HG03442 (cell line): ENCODE data around the gene TMPRSS9.
"Not testable (repeated sequence)": the region's sequence is repeated elsewhere in the genome, so short reads cannot be mapped to it uniquely, and the experiment has no call there.

Experiments
- ATAC-seq: cut with Tn5 transposase; IDR thresholded peaks from one replicate; pipeline ENCODE4 v1.9.1; 2021; ENCODE audit warnings: mild to moderate bottlenecking, moderate library complexity; ENCODE audit not compliant: unreplicated experiment

TMPRSS9 gene

DNA sequence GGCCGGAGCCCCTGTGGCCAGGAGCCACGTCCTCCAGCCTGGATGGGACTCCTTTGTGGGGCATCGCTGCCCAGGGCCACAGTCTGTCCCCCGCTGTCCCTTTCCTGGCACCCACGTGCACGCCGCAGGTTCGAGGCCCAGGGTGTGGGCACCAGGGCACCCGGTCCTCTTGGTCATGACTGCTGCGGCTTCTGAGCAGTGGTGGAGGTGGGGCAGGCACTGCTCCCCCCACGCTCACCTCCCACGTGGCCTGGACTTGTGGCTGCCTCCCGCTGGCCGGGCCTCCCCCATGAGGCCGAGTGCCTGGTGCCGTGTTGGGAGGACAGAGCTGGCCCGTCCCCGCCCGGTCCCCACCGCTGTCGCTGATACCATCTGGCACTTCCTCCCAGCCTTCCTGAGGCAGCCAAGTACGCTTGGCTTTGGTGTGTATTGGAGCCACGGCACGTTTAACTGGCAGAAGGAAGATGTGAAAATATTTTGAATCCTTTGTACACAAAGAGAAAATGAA is 18.8 kb upstream of the TMPRSS9 start:
- ATAC-seq = no peak

DNA sequence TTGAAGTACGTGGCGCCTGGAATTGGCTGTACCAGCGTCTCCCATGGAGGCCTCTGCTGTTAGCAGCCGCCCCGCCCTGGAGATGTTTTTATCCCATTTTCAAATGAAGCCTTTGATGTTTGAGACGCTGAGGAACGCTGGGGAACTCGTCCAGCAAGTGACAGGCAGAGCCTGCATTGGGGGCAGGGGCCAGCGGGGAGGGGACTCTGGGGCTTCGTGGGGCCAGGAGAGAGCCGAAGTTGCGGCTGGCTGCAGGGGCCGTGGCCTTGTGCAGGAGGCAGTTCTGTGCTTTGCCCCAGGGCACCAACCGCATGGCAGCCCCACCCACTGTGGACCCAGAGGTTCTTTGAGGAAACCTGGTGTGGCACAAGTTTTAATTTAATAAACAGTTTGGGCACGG is 18.1 kb upstream of the TMPRSS9 start:
- no peak for ATAC-seq

DNA sequence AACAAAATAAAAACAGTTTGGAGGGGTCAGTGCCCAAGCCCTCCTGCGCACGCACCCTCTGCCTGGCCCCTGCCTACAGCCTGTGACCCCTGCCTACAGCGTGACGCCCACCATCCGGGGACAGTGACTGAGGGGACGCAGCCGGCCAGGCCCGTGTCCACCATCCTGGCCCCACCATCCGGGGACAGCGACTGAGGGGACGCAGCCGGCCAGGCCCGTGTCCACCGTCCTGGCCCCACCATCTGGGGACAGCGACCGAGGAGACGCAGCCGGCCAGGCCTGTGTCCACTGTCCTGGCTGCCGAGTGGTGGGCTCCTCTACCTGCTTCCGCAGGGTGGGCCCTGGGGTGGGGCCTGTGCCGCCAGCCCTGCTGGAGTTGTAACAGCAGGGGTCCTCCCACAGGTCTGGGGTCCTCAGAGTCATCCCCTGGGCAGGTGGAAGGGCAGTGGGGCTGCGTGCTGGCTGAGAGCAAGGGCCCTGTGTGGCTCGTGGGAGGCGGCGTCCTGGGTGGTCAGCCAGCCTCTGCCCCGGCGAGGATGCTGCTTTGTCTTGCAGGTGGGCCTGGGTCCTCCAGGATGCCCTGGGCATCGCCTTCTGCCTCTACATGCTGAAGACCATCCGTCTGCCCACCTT is 17.3 kb upstream of the TMPRSS9 start:
- ATAC-seq = no peak

DNA sequence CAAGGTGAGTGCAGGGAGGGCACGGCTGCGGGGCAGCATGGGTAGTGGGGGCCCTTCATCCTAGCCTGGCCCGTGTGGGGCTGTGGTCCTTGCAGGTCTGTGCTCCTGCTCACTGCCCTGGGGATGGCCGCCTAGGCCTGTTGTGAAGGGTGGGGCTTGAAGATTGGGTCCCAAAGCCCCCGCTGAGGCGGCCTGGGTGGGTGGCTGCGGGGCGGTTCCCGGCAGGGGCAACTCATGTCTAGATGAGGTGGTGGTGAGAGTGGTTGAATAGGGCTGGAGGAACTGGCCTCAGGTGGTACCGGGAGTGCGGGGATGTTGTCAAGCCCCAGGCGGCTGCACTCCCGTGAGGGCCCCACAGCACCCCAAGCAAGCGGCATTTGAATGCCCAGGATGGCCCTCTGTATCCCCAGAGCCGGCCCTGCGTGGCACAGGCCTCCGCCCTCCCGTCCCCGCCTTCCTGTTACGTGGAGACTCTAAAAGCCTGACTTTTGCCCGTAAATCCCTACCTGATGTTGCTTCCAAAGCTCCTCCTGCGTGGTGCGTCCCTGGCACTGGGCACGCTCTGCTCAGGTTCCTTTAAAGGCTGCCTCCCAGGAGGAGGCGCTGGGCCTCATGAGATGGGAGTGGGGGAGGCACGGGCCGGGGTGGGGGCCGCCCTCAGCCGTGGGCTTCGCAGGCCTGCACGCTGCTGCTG is 16.6 kb upstream of the TMPRSS9 start:
- ATAC-seq = no peak

DNA sequence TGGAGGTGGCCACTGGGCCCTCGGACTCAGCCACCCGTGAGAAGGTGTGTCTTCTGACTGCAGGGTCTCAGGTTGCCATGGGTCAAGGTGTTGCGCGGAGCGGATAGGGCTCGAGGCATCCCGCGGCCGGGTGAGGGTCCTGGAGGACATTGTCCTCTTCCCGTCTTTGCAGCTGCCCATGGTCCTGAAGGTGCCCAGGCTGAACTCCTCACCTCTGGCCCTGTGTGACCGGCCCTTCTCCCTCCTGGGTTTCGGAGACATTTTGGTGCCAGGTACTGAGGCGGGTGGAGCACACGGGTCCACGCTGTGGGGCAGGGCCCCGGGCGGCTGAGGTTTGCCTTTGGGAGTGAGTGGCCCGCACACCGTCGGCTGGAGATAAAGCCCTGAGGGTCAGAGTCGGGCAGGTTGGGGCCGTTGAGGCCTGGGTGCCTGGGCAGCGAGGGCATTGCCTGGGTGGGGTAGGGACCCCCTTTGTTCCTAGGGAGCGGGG is 15.6 kb upstream of the TMPRSS9 start:
- no peak for ATAC-seq

DNA sequence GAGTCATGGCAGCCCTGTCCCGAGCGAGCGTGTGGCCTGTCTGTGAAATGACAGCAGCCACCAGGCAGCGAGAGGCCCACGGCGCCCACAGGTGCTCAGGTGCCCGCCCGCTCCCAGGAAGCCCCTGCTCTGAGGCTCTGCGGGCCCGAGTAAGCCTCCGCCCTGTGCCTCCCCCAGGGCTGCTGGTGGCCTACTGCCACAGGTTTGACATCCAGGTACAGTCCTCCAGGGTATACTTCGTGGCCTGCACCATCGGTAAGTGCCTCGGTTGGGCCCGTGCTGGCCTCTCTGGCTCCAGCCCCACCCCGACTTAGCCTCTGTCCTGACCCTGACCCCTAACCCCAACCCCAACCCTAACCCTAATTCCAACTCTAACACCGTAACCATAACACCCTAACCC is 15.0 kb upstream of the TMPRSS9 start:
- ATAC-seq = no peak

DNA sequence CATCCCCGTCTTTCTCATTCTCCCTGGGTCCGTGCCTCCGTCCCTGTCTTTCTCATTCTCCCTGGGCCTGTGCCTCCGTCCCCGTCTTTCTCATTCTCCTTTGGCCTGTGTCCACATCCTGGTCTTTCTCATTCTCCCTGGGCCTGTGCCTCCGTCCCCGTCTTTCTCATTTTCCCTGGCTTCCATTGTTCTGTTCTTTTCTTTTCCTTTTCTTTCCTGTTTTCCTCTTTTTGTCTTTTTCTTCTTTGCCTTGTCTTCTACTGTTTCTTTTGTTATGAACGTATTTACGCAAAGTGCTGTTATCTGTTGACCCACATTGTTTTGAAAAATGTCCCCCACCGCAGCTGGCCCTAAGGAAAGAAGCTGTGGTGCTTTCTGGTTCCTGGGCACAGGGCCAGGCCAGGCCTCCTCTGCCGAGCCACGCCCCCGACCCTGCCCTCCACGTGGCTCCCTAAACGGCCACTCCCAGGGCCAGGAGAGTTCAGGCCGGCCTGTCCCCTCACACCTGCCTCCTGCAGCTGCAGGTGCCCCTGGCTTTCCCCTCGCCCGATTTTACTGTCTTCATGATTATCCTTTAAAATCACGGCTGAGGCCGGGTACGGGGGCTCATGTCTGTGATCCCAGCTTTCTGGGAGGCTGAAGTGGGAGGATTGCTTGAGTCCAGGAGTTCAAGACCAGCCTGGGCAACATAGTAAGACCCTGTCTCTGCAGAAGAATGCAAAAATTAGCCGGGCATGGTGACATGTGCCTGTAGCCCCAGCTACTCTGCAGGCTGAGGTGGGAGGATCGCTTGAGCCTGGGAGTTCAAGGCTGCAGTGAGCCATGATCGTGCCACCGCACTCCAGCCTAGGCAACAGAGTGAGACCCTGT is 14.0 kb upstream of the TMPRSS9 start:
- no peak for ATAC-seq

DNA sequence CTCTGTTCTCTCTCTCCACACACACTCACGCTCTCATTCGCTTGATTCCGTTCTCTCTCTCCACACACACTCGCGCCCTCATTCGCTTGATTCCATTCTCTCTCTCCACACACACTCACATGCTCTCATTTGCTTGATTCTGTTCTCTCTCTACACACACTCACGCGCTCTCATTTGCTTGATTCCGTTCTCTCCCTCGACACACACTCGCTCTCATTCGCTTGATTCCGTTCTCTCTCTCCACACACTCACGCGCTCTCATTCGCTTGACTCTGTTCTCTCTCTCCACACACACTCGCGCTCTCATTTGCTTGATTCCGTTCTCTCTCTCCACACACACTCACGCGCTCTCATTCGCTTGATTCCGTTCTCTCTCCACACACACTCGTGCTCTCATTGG is 10.2 kb upstream of the TMPRSS9 start:
- ATAC-seq = not testable (repeated sequence)

DNA sequence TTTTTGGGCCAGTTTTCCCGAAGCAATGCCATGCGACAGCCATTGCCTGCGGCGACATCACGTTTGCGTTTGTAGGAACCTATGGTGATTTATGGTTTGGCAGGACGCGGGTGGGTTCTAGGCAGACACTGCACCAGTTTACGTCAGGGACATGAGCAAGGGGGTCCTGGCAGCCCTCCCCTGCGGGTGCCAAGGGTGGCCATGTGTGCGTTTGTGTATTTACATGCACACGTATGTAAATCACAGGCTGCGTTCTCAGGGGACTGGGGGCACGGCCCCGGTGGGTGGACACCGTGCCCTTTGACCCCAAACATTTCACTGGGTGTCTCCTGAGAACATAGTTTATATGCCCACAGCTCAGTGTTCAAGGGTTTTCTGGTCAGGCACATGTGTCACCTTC is 9.4 kb upstream of the TMPRSS9 start:
- no peak for ATAC-seq

DNA sequence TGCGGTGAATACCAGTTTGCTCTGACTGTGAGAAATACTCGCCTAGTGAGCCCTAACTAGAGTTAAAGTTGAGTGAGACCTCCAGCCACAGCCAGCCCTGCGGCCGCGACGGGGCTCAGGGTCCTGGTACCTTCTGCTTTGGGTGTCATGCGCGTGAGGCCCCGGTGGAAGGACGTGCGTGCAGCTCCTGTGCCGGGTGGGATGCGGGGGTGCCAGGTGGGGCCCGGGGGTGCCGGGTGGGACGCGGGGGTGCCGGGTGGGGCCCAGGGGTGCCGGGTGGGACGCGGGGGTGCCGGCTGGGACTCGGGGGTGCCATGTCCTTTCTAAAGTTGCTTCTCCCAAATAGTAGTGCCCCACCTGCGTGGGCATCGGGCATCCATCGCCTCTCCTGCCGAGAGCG is 8.5 kb upstream of the TMPRSS9 start:
- no peak for ATAC-seq

DNA sequence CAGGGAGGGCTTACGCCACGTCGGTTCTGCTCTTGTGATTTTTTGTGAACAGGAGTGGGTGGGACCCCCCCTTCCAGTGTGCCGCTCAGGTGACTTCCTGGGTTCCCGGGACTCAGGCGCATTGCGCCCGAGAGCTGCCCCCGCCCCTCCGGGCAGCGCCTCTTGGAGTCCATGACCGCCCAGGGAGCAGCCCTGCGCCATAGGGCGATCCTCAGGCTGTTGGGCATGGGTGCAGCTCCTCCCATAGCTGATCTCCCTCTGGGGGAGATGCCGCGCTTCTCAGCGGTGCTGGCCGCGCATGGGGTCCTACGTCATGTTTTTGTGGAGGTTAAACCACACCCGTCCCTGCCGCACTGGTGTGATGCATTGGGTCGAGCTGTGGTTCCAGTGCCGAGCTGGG is 7.9 kb upstream of the TMPRSS9 start:
- ATAC-seq = no peak

DNA sequence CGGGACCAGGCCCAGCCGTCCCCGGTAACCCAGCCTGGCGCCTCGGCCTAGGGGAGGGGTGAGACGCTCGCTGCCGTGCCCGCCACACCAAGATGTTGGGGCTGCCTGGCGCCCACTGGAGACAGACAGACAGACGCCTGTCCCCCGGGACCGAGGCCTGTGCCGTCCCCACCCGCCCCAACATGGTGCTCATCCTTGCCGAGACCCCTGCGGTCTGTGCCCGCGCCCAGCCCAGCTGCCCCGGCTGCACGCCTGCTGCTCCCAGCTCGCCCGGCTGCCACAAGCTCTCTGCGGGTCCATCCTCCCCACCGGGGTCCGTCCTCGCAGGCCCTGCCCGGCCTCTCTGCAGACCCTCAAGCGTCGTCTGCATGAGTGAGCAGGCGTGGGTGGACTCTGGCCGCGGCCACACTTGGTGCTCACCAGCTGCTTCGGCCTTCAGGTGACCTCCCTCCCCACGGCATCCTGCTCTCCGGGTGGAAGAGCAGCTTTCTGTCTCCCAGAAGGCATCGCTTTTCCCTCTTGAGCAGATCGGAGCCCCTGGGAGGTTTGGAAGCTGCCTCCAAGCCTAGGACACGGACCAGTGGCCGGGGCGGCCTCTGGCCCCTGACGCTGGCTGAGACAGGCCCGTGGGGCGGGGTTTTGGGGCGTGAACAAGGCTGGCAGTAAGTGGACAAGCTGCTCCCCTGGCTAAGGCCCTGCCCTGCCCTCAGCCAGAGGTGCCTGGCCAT is 6.7 kb upstream of the TMPRSS9 start:
- ATAC-seq = no peak

DNA sequence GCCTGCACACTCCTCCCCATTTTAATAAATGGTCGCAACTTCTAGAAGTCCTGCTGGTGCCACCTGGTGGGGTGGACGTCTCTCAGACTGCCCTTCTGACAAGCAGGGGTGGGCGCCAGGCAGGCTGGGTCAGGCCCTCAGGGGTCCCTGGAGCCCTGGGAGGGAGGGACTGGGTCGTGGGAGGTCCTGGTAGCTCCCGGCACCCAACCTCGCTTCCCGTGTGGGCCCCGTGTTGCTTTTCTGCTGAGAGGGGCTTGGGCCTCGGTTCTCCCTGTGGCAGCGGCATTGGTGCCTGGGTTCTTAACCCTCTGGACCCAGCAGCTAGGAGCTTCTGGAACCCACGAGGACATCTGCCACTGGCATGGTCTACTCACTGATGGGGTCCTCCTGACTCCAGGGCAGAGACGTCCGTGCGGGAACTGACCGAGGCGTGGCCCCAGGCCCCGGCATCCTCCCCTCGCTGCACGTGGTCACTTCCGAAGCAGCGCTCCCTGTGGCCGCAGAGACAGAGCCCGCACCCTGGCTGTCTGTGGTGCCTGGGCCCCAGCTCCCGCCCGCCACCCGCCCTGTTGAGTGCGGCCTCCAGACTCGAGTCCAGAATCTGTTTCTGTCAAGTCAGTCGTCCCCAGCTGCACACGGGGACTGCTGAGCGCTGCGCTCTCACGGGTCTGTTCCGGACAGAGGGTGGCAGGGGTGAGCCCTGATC is 6.0 kb upstream of the TMPRSS9 start:
- no peak for ATAC-seq

DNA sequence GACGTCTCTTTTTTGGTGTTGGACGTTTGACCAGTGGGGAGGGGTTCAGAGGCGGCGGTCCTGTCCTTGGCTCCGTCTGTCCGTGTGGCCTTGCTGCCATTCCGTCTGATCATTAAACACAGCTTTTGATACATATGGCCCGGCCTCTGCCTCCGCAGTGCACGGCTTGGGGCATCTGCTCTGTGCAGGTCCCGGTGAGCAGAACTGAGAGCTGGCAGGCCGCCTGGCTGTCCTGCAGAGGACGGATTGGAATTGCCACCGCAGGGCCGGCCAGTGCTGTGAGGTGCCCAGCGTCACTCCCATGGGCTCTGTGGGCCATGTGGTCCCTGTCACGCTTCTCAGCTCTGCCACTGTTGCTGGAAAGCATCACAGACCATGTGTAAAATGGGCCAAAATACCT is 5.4 kb upstream of the TMPRSS9 start:
- no peak for ATAC-seq

DNA sequence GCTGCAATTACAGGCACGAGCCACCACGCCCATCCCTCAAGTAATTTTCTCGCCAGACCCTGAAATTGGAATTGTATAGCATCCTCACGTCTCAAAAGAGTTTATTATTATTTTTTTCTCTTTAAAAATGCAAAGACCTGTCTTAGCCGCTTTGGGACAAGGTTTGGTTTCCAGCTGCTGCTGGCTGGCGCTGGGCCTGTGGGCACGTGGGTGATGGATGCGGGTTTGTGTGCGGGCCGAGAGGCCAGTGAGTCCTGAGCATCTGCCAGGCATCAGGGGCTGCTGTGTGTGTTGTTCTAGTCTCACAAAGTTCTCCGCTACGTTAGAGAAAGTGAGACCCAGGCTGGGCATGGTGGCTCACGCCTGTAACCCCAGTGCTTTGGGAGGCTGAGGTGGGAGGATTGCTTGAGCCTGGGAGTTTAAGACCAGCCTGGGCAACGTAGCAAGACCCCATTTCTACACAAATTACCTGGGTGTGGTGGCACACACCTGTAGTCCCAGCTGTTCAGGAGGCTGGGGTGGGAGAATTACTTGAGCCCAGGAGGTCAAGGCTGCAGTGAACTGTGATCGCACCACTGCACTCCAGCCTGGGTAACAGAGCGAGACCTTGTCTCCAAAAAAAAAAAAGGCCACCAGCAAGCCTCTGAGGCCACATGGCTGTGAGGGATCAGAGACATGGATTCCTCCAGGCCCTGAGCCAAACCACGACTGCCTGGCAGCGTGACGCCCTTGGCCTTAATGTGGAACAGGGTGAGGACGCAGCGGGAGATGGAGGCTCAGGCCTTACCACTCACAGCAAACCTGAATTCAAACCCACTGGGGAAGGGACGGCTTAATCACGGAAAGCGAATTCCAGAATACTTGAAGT is 4.7 kb upstream of the TMPRSS9 start:
- no peak for ATAC-seq

DNA sequence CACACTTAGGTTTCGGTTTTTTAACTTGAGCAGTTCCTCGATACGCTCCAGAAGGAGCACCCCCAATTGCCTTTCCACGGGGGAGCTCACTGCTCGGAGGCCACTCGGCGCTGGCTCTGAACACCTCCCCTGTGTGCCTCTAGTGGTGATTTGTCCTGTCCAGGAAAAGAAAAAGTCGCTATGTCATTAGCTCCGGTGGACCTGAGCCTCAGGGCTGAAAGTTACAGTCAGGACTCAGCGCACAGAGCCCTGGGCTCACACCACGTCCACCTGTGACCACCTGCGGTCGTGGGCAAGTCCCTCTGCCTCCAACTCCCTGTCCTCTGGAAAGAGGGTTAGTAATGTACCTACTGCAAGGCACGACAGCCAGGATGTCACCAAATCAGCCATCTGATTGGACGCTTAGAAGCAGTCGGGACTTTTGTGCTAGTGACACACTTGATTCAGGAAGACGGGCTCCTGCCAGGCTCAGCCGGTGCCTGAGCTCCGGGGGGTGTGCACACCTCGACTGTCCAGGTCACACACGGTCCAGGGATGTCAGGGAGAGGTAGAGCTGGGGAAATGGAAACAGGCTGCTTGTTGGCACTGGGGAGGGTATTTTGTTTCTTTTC is 3.9 kb upstream of the TMPRSS9 start:
- no peak for ATAC-seq

DNA sequence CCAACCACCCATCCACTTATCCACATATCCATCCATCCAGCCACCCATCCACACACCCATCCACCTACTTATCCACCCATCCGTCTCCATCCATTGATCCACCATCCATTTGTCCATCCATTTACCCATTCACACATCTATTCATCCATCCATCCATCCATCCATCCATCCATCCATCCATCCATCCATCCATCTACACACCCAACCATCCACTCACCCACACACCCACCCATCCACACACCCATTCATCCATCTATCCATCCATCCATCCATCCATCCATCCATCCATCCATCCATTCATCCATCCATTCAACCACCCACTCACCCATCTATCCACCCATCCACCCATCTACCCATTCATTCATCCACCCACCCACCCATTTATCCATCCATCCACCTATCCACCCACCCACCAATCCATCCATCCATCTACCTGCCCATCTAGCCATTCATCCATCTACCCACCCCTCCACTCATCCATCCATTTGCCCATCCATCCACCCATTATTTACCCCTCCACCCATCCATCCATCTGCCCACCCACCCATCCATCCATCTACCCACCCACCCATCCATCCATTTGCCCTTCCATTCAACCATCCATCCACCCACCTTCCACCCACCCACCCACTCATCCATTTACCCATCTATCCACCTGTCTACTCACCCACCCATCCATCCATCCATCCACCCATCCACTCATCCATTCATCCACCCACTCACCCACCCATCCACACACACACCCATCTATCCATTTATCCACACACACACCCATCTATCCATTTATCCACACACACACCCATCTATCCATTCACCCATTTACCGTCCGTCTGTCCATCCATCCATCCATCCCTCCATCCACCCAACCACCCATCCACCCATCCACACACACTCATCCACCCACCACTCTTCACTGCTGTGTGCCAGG is 2.5 kb upstream of the TMPRSS9 start:
- ATAC-seq = no peak
